ENCODE measurements around the gene MAPKAPK2. TPM values are rescaled to one million over a fixed set of nuclear protein-coding genes. Genes with fewer than 3 reads are reported as not detected.
A peak's percentile ranks its signal among the peaks of the same experiment; 100 is the strongest.

Gene MAPKAPK2
- total RNA-seq, 4 donors from 2014 or later, result 37.8 to 70.1 (median 61.7) TPM

GRCh38 chr1:206732508-206732907 lies 47.8 kb downstream of the MAPKAPK2 start:
- H3K4me3 ChIP-seq, result no peak overlapping the region
- TF ChIP-seq POLR2A (IDR thresholded peaks at IDR 0.05; ENCODE audit: low read depth), result no peak
- TF ChIP-seq EP300 (IDR thresholded peaks at IDR 0.05), result no peak
- TF ChIP-seq CTCF (IDR thresholded peaks at IDR 0.05), result no peak
- TF ChIP-seq POLR2AphosphoS5 (IDR thresholded peaks at IDR 0.05), result no peak
- peaks cover 52 to 76% (median 71%) of the 10 kb centered on the region in 4 donors for H3K36me3 ChIP-seq
- H3K27me3 ChIP-seq, result no peaks in the 10 kb centered on the region
- H3K9me3 ChIP-seq, result no peaks in the 10 kb centered on the region
- H3K27ac ChIP-seq (replicated peaks in 1 of 4), result no peak overlapping the region
- H3K4me1 ChIP-seq, result peaks cover 14 to 36% (median 27%) of the 10 kb centered on the region in 4 donors
- intact Hi-C loops (cut with DNase I), result loop anchor here (10.0 kb wide), 1 partner anchor 342 kb away; no protein-coding TSS in a partner anchor
- DNase-seq (ENCODE audit: extremely low spot score), result no peak
- 87% methylated on average over 11 of the region's 11 CpGs for WGBS

- H3K4me3 ChIP-seq, result no peak overlapping the region
- H3K9me3 ChIP-seq, result no peaks in the 10 kb centered on the region
- peaks cover 52 to 76% (median 71%) of the 10 kb centered on the region in 4 donors for H3K36me3 ChIP-seq
- no peak overlapping the region for H3K27ac ChIP-seq (replicated peaks in 1 of 4)
- TF ChIP-seq EP300 (IDR thresholded peaks at IDR 0.05), result no peak
- no peak for DNase-seq (ENCODE audit: extremely low spot score)
- intact Hi-C loops (cut with DNase I), result loop anchor here (10.0 kb wide), 1 partner anchor 342 kb away; no protein-coding TSS in a partner anchor
- WGBS, result 95% methylated on average over 10 of the region's 11 CpGs
- peaks cover 14 to 37% (median 27%) of the 10 kb centered on the region in 4 donors for H3K4me1 ChIP-seq
- no peaks in the 10 kb centered on the region for H3K27me3 ChIP-seq
Observed at GRCh38 chr1:206732992-206733391, 48.3 kb downstream of the MAPKAPK2 start.

GRCh38 chr1:206734499-206735142 lies 49.9 kb downstream of the MAPKAPK2 start:
- no peak overlapping the region for H3K4me3 ChIP-seq
- H3K4me1 ChIP-seq, result peaks cover 19 to 41% (median 33%) of the 10 kb centered on the region in 4 donors
- intact Hi-C loops (cut with DNase I), result loop anchor here (2.0 to 10.0 kb wide), 2 partner anchors 176 to 340 kb away; no protein-coding TSS in a partner anchor
- no peaks in the 10 kb centered on the region for H3K9me3 ChIP-seq
- no peaks in the 10 kb centered on the region for H3K27me3 ChIP-seq
- no peak overlapping the region for H3K27ac ChIP-seq (replicated peaks in 1 of 4)
- TF ChIP-seq EP300 (IDR thresholded peaks at IDR 0.05) (no peak), POLR2A (IDR thresholded peaks at IDR 0.05; ENCODE audit: low read depth) (no peak), CTCF (IDR thresholded peaks at IDR 0.05) (peak; percentile 51 to 77 (median 60))
- WGBS, result 70% methylated on average over 9 of the region's 9 CpGs
- H3K36me3 ChIP-seq, result peaks cover 45 to 64% (median 61%) of the 10 kb centered on the region in 4 donors
- DNase-seq (ENCODE audit: extremely low spot score), result no peak

- Histone ChIP-seq H3K9me3 (no peaks in the 10 kb centered on the region), H3K27me3 (no peaks in the 10 kb centered on the region), H3K27ac (replicated peaks in 1 of 4) (no peak overlapping the region), H3K4me3 (no peak overlapping the region), H3K4me1 (peaks cover 19 to 41% (median 35%) of the 10 kb centered on the region in 4 donors), H3K36me3 (peaks cover 35 to 54% (median 51%) of the 10 kb centered on the region in 4 donors)
- intact Hi-C loops (cut with DNase I), result loop anchor here (2.0 to 10.0 kb wide), 2 partner anchors 175 to 339 kb away; no protein-coding TSS in a partner anchor
- DNase-seq (ENCODE audit: extremely low spot score), result no peak
- 73% methylated on average over 5 of the region's 5 CpGs for WGBS
- no peak for TF ChIP-seq EP300 (IDR thresholded peaks at IDR 0.05)
- TF ChIP-seq POLR2AphosphoS5 (IDR thresholded peaks at IDR 0.05), result no peak
- TF ChIP-seq POLR2A (IDR thresholded peaks at IDR 0.05; ENCODE audit: low read depth), result no peak
- TF ChIP-seq CTCF (IDR thresholded peaks at IDR 0.05), result no peak
Observed at GRCh38 chr1:206735553-206736031, 50.9 kb downstream of the MAPKAPK2 start.

GRCh38 chr1:206736878-206737728 lies 52.4 kb downstream of the MAPKAPK2 start:
- peak overlapping the region in 1 of 4 donors; percentile 37 for H3K27ac ChIP-seq (replicated peaks in 1 of 4)
- DNase-seq (ENCODE audit: extremely low spot score), result no peak
- no peaks in the 10 kb centered on the region for H3K27me3 ChIP-seq
- intact Hi-C loops (cut with DNase I), result loop anchor here (10.0 kb wide), 1 partner anchor 338 kb away; no protein-coding TSS in a partner anchor
- no peak overlapping the region for H3K4me3 ChIP-seq
- peaks cover 19 to 41% (median 35%) of the 10 kb centered on the region in 4 donors for H3K4me1 ChIP-seq
- peaks cover 20 to 39% (median 36%) of the 10 kb centered on the region in 4 donors for H3K36me3 ChIP-seq
- WGBS, result 85% methylated on average over 14 of the region's 14 CpGs
- H3K9me3 ChIP-seq, result no peaks in the 10 kb centered on the region
- TF ChIP-seq EP300 (IDR thresholded peaks at IDR 0.05), result no peak
- no peak for TF ChIP-seq POLR2AphosphoS5 (IDR thresholded peaks at IDR 0.05)
- no peak for TF ChIP-seq CTCF (IDR thresholded peaks at IDR 0.05)
- no peak for TF ChIP-seq POLR2A (IDR thresholded peaks at IDR 0.05; ENCODE audit: low read depth)
